Measurements from ENCODE around the gene RETSAT.
"Not testable (repeated sequence)": the region's sequence is repeated elsewhere in the genome, so short reads cannot be mapped to it uniquely, and the experiment has no call there.

The RETSAT gene

DNA sequence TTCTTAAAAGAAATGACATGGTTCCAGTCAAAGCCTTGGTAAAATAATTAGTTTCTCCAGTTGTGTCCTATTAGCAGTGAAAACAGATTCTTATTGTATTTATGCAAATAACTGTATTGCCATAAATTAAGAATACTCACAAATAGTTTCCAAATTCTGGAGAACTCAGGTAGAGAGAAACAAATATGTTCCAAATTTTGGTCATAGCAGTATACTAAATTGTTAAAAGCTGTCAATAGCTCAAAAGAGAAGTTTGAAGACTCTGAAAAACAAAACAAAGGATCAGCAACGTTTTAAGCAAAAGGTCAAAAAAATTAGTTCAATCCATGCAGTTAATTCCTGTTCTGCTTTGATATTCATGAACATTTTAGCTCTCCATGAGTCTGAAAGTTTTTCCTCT is 25.7 kb upstream of the RETSAT start:
- Histone ChIP-seq H3K9me3 (ENCODE audit: control insufficient read depth in 1 of 2, low read length in 2 of 2) (peaks cover 0 to 8% of the 10 kb centered on the region in 2 donors), H3K36me3 (ENCODE audit: control insufficient read depth in 1 of 2, insufficient read depth in 2 of 2, low read length in 2 of 2) (peaks cover 20 to 34% of the 10 kb centered on the region in 2 donors), H3K4me1 (ENCODE audit: control insufficient read depth in 1 of 2, insufficient read depth in 2 of 2, low read length in 2 of 2) (no peaks in the 10 kb centered on the region), H3K9ac (ENCODE audit: low read depth in 1 of 2, low read length in 2 of 2) (no peak overlapping the region), H3K27ac (ENCODE audit: low read depth, low read length) (no peak overlapping the region), H3K27me3 (ENCODE audit: control insufficient read depth in 1 of 2, insufficient read depth in 2 of 2, low read length in 2 of 2) (no peaks in the 10 kb centered on the region), H3K4me3 (ENCODE audit: low read depth in 1 of 2, low read length in 2 of 2) (no peak overlapping the region)

DNA sequence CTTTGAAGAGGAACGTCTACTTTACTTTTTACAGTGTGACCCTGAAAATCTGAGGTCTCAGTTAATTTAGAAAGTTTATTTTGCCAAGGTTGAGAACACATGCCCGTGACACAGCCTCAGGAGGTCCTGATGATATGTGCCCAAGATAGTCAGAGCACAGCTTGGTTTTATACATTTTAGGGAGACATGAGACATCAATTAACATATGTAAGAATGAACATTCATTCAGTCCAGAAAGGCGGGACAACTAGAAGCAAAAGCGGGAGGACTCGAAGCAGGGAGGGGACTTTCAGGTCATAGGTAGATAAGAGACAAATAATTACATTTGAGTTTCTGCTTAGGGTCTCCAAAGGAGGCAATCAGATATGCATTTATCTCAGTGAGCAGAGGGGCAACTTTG is 23.9 kb upstream of the RETSAT start:
- H3K27ac ChIP-seq (ENCODE audit: low read depth, low read length) = no peak overlapping the region
- no peaks in the 10 kb centered on the region for H3K27me3 ChIP-seq (ENCODE audit: control insufficient read depth in 1 of 2, insufficient read depth in 2 of 2, low read length in 2 of 2)
- H3K9ac ChIP-seq (ENCODE audit: low read depth in 1 of 2, low read length in 2 of 2) = no peak overlapping the region
- no peak overlapping the region for H3K4me3 ChIP-seq (ENCODE audit: low read depth in 1 of 2, low read length in 2 of 2)
- H3K4me1 ChIP-seq (ENCODE audit: control insufficient read depth in 1 of 2, insufficient read depth in 2 of 2, low read length in 2 of 2) = no peaks in the 10 kb centered on the region
- H3K36me3 ChIP-seq (ENCODE audit: control insufficient read depth in 1 of 2, insufficient read depth in 2 of 2, low read length in 2 of 2) = peaks cover 17 to 20% of the 10 kb centered on the region in 2 donors
- H3K9me3 ChIP-seq (ENCODE audit: control insufficient read depth in 1 of 2, low read length in 2 of 2) = peaks cover 0 to 8% of the 10 kb centered on the region in 2 donors

DNA sequence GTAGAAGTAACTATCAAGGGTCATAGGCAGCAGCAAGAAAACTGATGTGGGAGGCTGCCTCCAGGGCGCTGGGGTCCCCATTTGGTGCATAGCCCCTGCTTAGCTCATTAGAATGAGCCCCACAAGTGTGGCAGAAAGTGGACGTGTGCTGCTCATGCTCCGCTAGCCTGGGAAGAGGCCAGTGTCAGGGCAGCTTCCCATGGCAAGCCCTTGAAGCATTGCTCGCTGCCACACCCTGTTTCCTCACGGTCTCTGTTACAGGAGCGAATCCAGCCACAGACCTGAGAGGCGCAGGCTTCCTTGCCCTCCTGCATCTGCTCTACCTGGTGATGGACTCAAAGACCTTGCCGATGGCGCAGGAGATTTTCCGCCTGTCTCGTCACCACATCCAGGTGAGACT is 22.8 kb upstream of the RETSAT start:
- Histone ChIP-seq H3K36me3 (ENCODE audit: control insufficient read depth in 1 of 2, insufficient read depth in 2 of 2, low read length in 2 of 2) (peaks cover 17 to 20% of the 10 kb centered on the region in 2 donors), H3K4me1 (ENCODE audit: control insufficient read depth in 1 of 2, insufficient read depth in 2 of 2, low read length in 2 of 2) (no peaks in the 10 kb centered on the region)

DNA sequence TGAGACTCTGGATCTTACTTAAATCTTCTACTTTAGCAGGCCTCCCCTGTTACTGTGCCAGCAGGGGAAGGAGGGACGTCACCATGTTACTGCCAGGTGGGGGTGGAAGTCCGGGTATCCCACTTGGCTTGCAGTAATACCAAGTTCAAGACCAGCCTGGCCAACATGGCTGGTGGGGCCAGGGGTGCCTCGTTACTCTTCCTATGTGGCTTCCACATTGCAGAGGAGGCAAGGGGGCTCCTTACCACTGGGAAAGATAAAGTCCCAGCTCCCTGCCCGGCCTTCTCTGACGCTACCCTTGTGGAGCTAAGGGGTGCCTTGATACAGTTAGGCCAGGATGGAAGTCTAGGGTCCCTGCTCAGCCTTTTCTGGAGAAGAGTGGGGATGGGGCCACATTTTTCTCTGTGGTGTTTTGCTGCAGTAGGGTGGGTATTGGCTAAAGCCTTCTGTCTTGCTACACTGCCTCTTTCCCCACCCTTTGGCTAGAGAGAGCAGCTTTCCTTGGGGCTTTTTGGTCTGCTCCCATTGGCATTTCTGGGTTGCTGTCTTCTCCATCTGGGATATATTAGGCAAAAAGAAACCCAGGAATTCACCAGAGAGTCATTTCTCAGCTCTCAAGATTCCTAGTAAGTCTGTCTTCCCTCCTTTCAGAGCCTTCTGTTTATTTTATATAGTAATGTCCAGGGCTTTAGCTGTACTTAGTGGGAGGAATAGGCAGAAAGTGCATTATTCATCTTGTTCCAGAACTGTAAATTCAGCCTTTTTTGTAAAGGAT is 22.1 kb upstream of the RETSAT start:
- H3K4me3 ChIP-seq (ENCODE audit: low read depth in 1 of 2, low read length in 2 of 2) = no peak overlapping the region
- H3K27me3 ChIP-seq (ENCODE audit: control insufficient read depth in 1 of 2, insufficient read depth in 2 of 2, low read length in 2 of 2) = no peaks in the 10 kb centered on the region
- no peak overlapping the region for H3K27ac ChIP-seq (ENCODE audit: low read depth, low read length)
- H3K9me3 ChIP-seq (ENCODE audit: control insufficient read depth in 1 of 2, low read length in 2 of 2) = peaks cover 0 to 8% of the 10 kb centered on the region in 2 donors
- peaks cover 17 to 20% of the 10 kb centered on the region in 2 donors for H3K36me3 ChIP-seq (ENCODE audit: control insufficient read depth in 1 of 2, insufficient read depth in 2 of 2, low read length in 2 of 2)
- no peaks in the 10 kb centered on the region for H3K4me1 ChIP-seq (ENCODE audit: control insufficient read depth in 1 of 2, insufficient read depth in 2 of 2, low read length in 2 of 2)
- no peak overlapping the region for H3K9ac ChIP-seq (ENCODE audit: low read depth in 1 of 2, low read length in 2 of 2)

More for the DNA sequence above, 22.8 kb upstream of the RETSAT start:
- H3K9me3 ChIP-seq (ENCODE audit: control insufficient read depth in 1 of 2, low read length in 2 of 2) = peaks cover 0 to 8% of the 10 kb centered on the region in 2 donors
- no peaks in the 10 kb centered on the region for H3K27me3 ChIP-seq (ENCODE audit: control insufficient read depth in 1 of 2, insufficient read depth in 2 of 2, low read length in 2 of 2)
- no peak overlapping the region for H3K9ac ChIP-seq (ENCODE audit: low read depth in 1 of 2, low read length in 2 of 2)
- no peak overlapping the region for H3K27ac ChIP-seq (ENCODE audit: low read depth, low read length)
- H3K4me3 ChIP-seq (ENCODE audit: low read depth in 1 of 2, low read length in 2 of 2) = no peak overlapping the region

DNA sequence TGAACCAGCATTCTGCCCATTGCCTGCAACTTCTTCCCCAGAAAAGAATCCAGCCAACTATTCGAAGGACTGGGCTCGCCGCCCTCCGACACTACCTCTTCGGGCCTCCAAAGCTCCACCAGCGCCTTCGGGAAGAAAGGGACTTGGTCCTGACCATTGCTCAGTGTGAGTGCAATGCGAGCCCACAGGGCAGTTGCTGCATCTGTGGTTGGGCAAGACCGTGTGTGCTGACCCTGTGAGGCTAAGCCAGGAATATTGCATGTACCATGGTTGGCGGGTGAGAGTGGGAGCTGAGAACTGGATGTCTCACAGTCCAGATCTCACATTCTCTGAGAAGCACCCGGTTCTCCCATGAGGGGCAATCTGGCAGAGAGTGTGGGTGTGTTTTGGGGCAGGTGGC is 16.7 kb upstream of the RETSAT start:
- no peaks in the 10 kb centered on the region for H3K4me1 ChIP-seq (ENCODE audit: control insufficient read depth in 1 of 2, insufficient read depth in 2 of 2, low read length in 2 of 2)
- peaks cover 3 to 24% of the 10 kb centered on the region in 2 donors for H3K36me3 ChIP-seq (ENCODE audit: control insufficient read depth in 1 of 2, insufficient read depth in 2 of 2, low read length in 2 of 2)

DNA sequence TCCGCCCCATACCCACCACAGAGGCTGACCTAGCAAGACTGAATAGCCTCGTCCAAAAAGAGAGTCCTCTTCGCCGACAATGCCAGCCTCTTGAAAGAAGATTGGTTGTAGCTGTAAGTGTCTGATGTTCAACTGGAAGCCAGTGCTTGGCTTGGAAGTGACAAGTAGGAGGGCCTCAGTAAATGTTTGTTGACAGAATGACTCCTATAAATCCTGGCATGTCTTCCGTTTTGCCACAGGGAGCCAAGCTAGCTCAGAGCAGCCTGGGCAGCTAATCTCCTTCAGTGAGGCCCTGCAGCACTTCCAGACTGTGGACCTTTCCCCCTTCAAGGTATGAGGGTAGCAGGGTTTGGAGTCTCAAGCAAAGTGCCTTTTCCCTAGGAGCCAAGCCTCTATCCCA is 15.2 kb upstream of the RETSAT start:
- Histone ChIP-seq H3K36me3 (ENCODE audit: control insufficient read depth in 1 of 2, insufficient read depth in 2 of 2, low read length in 2 of 2) (peaks cover 3 to 18% of the 10 kb centered on the region in 2 donors), H3K4me1 (ENCODE audit: control insufficient read depth in 1 of 2, insufficient read depth in 2 of 2, low read length in 2 of 2) (peaks cover 0 to 5% of the 10 kb centered on the region in 2 donors), H3K9me3 (ENCODE audit: control insufficient read depth in 1 of 2, low read length in 2 of 2) (no peaks in the 10 kb centered on the region), H3K4me3 (ENCODE audit: low read depth in 1 of 2, low read length in 2 of 2) (no peak overlapping the region), H3K9ac (ENCODE audit: low read depth in 1 of 2, low read length in 2 of 2) (no peak overlapping the region), H3K27me3 (ENCODE audit: control insufficient read depth in 1 of 2, insufficient read depth in 2 of 2, low read length in 2 of 2) (no peaks in the 10 kb centered on the region), H3K27ac (ENCODE audit: low read depth, low read length) (no peak overlapping the region)

More for the DNA sequence above, 16.7 kb upstream of the RETSAT start:
- no peak overlapping the region for H3K4me3 ChIP-seq (ENCODE audit: low read depth in 1 of 2, low read length in 2 of 2)
- H3K9me3 ChIP-seq (ENCODE audit: control insufficient read depth in 1 of 2, low read length in 2 of 2) = no peaks in the 10 kb centered on the region
- H3K27me3 ChIP-seq (ENCODE audit: control insufficient read depth in 1 of 2, insufficient read depth in 2 of 2, low read length in 2 of 2) = no peaks in the 10 kb centered on the region
- H3K27ac ChIP-seq (ENCODE audit: low read depth, low read length) = no peak overlapping the region
- H3K9ac ChIP-seq (ENCODE audit: low read depth in 1 of 2, low read length in 2 of 2) = no peak overlapping the region

DNA sequence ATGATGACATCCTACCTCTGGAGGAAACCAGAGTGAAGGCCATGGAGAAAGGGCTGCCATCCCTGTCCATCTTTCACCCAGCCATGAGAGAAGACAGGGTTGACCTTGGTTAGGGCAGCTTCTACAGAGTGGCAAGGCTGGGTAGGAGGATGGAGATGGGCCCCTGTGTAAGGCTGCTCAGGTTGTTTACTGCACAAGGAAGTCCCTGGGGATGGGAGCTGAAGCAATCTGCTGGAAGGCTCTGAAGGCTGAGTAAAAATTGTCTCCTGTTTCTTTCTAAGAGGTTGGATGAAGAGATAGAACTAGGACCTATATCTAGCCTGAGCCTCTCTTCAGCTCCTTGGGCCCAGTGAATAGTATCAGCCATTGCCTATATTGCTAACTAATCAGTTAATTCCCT is 14.6 kb upstream of the RETSAT start:
- no peaks in the 10 kb centered on the region for H3K27me3 ChIP-seq (ENCODE audit: control insufficient read depth in 1 of 2, insufficient read depth in 2 of 2, low read length in 2 of 2)
- peaks cover 3 to 18% of the 10 kb centered on the region in 2 donors for H3K36me3 ChIP-seq (ENCODE audit: control insufficient read depth in 1 of 2, insufficient read depth in 2 of 2, low read length in 2 of 2)
- H3K4me1 ChIP-seq (ENCODE audit: control insufficient read depth in 1 of 2, insufficient read depth in 2 of 2, low read length in 2 of 2) = peaks cover 0 to 5% of the 10 kb centered on the region in 2 donors
- H3K27ac ChIP-seq (ENCODE audit: low read depth, low read length) = no peak overlapping the region
- no peak overlapping the region for H3K4me3 ChIP-seq (ENCODE audit: low read depth in 1 of 2, low read length in 2 of 2)
- no peak overlapping the region for H3K9ac ChIP-seq (ENCODE audit: low read depth in 1 of 2, low read length in 2 of 2)
- H3K9me3 ChIP-seq (ENCODE audit: control insufficient read depth in 1 of 2, low read length in 2 of 2) = no peaks in the 10 kb centered on the region

DNA sequence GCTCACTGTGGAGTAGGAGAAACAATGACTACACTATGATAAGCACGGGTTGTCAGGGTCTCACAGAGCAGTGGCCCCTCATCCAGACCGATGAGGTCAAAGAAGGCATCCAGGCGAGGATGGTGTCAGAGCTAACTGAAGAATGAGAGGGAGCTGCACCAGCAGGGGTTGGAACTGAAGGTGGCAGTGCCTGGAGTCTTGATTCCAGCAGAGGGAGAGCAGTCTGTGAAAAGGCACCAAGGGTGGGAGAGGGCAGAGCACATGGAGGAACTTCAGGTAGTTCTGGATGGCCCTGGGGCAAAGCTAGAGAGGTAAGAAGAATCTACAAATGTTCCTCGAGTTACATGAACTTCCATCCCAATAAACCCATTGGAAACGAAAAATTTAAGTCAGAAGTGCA is 12.9 kb upstream of the RETSAT start:
- Histone ChIP-seq H3K4me3 (ENCODE audit: low read depth in 1 of 2, low read length in 2 of 2) (no peak overlapping the region), H3K4me1 (ENCODE audit: control insufficient read depth in 1 of 2, insufficient read depth in 2 of 2, low read length in 2 of 2) (peaks cover 0 to 5% of the 10 kb centered on the region in 2 donors), H3K9me3 (ENCODE audit: control insufficient read depth in 1 of 2, low read length in 2 of 2) (no peaks in the 10 kb centered on the region), H3K36me3 (ENCODE audit: control insufficient read depth in 1 of 2, insufficient read depth in 2 of 2, low read length in 2 of 2) (peaks cover 9 to 32% of the 10 kb centered on the region in 2 donors), H3K9ac (ENCODE audit: low read depth in 1 of 2, low read length in 2 of 2) (no peak overlapping the region), H3K27ac (ENCODE audit: low read depth, low read length) (no peak overlapping the region), H3K27me3 (ENCODE audit: control insufficient read depth in 1 of 2, insufficient read depth in 2 of 2, low read length in 2 of 2) (no peaks in the 10 kb centered on the region)

DNA sequence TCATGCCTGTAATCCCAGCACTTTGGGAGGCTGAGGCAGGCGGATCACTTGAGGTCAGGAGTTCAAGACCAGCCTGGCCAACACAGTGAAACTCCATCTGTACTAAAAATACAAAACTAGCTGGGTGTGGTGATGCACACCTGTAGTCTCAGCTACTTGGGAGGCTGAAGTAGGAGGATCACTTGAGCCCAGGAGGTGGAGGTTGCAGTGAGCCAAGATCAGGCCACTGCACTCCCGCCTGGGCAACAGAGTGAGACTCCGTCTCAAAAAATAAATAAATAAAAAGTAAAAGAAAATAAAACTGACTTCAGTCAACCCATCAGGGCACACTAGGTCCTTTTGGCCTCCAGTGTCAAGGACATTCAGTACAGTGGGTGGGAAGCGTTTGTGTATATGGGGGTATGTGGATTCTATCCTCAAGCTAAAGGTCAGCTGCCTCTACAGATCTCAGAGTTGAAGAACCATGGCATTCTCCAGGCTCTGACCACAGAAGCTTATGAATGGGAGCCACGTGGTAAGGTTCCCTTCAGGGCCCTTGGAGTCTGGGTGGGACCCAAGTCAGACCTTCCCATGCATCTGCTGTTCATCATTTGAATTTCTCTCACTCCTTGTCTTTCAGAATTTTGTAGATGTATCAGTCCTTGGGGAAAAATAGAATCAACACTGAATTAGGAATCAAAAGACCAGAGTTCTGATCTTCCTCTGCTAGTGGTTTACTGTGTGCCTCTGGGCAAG is 8.5 kb upstream of the RETSAT start:
- H3K27me3 ChIP-seq (ENCODE audit: control insufficient read depth in 1 of 2, insufficient read depth in 2 of 2, low read length in 2 of 2); H3K4me1 ChIP-seq (ENCODE audit: control insufficient read depth in 1 of 2, insufficient read depth in 2 of 2, low read length in 2 of 2); H3K4me3 ChIP-seq (ENCODE audit: low read depth in 1 of 2, low read length in 2 of 2); H3K9me3 ChIP-seq (ENCODE audit: control insufficient read depth in 1 of 2, low read length in 2 of 2); H3K27ac ChIP-seq (ENCODE audit: low read depth, low read length); H3K9ac ChIP-seq (ENCODE audit: low read depth in 1 of 2, low read length in 2 of 2): not testable (repeated sequence)
- H3K36me3 ChIP-seq (ENCODE audit: control insufficient read depth in 1 of 2, insufficient read depth in 2 of 2, low read length in 2 of 2) = peaks cover 15 to 39% of the 10 kb centered on the region in 2 donors

DNA sequence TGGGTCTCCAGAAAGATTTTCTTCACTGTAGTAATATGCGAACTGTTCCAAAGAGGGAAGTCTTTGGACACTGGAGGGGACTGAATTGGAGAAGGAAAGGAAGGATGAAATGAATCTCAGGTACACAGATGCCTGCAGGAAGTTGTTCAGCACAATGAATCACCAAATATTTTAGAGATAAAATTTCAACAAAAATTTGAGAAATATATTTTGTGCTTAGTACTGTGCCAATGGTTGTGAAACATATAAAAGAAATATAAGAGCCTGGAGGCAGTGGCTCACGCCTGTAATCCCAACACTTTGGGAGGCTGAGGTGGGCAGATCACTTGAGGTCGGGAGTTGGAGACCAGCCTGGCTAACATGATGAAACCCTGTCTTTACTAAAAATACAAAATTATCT is 3.4 kb upstream of the RETSAT start:
- Histone ChIP-seq H3K4me3 (ENCODE audit: low read depth in 1 of 2, low read length in 2 of 2) (no peak overlapping the region), H3K9me3 (ENCODE audit: control insufficient read depth in 1 of 2, low read length in 2 of 2) (no peaks in the 10 kb centered on the region), H3K36me3 (ENCODE audit: control insufficient read depth in 1 of 2, insufficient read depth in 2 of 2, low read length in 2 of 2) (peaks cover 8 to 30% of the 10 kb centered on the region in 2 donors), H3K27ac (ENCODE audit: low read depth, low read length) (no peak overlapping the region), H3K4me1 (ENCODE audit: control insufficient read depth in 1 of 2, insufficient read depth in 2 of 2, low read length in 2 of 2) (peaks cover 15 to 16% of the 10 kb centered on the region in 2 donors), H3K27me3 (ENCODE audit: control insufficient read depth in 1 of 2, insufficient read depth in 2 of 2, low read length in 2 of 2) (no peaks in the 10 kb centered on the region), H3K9ac (ENCODE audit: low read depth in 1 of 2, low read length in 2 of 2) (no peak overlapping the region)
